Pons (tissue), 1 donor: ENCODE results near the gene PTGDS.

Experiments
- DNase-seq: peaks from one replicate; pipeline ENCODE4 v3.0.0-alpha.2; 2016; ENCODE audit warnings: low spot score

Gene PTGDS

DNA sequence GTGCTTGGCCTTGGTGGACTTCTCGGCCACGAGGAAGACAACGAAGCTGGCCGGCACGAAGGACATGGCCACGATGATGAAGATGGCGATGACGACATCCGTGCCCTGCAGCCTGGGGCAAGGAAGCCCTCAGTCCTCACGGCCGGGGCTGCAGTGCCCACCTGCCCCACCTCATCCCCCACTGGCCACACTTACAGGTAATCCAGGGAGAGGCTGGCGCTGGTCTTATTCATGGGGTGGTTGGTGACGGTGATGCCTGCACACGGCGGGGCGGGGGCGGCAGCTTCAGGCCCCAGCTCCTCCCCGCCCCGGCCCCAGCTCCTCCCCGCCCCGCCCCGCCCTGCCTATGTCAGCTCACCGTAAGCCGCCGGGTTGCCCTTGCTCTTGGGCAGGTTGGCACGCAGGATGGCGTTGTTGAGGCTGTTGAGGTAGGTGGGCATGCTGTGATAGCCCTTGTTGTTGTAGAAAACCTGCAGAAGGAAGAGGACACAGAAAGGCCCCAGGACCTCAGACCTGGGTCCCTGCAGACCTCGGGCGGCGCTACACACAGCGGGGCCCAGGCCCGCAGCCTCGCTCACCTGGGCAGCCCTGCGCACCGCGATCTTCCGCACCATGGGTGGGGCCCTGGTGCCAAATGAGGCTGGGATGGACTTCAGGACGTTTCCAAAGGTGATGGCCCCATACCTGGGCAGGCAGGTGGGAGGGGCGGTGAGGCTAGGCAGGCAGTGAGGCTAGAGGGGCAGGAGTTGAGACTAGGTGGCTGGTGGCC lies 34.8 kb downstream of the PTGDS start:
- DNase-seq, result no peak

DNA sequence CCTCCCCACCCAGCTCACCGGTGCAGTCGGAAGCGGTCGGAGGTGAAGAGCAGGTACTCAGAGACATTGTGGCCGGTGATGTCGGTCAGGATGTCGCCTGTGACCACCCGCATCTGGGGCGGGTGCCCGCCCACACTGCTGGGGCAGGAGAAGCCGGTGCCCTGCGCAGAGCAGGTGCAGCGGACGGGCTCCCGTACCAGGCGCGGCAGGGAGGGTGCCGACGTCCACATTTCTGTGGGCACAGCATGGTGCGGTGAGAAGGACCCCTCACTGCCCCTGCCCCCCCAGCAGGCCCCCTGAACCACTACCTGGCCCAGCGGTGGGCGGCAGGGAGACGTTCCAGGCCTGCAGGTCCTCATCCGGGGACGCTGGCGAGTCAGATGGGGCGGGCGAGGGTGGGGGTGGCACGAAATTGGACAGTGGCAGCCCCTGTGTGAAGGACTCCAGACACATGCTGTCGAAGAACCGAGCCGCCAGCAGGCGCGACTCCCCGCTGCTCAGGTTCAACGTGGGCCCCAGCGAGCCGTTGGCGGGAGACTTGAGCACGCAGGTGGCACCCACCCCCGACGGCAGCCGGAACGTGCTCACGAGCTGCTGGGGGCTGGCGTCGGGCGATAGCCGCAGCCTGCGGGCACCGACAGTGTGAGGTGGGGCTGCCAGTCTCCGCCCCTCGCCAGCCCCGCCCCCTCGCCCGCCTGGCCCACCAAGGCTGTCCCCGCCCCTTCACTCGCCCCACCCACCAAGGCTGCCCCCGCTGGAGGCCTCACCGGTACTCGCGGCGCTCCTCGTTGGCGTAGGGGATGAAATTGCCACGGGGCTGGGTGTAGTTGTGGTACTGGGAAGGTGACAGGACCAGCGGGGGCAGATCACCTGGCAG lies 35.6 kb downstream of the PTGDS start:
- DNase-seq, result no peak

- DNase-seq, result no peak
Measured at GRCh38 chr9:137013571-137013940, 36.3 kb downstream of the PTGDS start.

GRCh38 chr9:137014166-137014565 lies 36.9 kb downstream of the PTGDS start:
- no peak for DNase-seq

- DNase-seq, result no peak
Measured at GRCh38 chr9:137014776-137015539, 37.7 kb downstream of the PTGDS start.

DNA sequence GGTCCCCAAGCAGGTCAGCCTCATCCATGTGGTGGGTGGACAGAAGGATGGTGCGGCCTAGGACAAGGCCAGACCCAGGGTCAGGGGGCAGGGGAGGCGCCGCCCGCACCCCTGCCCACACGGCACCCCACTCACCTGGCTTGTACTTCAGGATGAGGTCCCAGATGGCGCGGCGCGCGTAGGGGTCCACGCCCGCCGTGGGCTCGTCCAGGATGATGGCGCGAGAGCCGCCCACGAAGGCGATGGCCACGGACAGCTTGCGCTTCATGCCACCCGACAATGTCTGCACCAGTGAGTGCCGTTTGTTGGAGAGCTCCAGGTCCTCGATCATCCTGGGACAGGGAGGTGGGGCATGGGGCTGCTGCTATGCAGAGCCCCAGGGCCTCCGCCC lies 38.2 kb downstream of the PTGDS start:
- DNase-seq, result no peak

GRCh38 chr9:137015976-137016375 lies 38.7 kb downstream of the PTGDS start:
- DNase-seq, result no peak

GRCh38 chr9:137016436-137016835 lies 39.1 kb downstream of the PTGDS start:
- DNase-seq, result no peak

GRCh38 chr9:137017071-137017470 lies 39.8 kb downstream of the PTGDS start:
- DNase-seq, result no peak

GRCh38 chr9:137017791-137018497 lies 40.6 kb downstream of the PTGDS start:
- DNase-seq, result no peak

DNA sequence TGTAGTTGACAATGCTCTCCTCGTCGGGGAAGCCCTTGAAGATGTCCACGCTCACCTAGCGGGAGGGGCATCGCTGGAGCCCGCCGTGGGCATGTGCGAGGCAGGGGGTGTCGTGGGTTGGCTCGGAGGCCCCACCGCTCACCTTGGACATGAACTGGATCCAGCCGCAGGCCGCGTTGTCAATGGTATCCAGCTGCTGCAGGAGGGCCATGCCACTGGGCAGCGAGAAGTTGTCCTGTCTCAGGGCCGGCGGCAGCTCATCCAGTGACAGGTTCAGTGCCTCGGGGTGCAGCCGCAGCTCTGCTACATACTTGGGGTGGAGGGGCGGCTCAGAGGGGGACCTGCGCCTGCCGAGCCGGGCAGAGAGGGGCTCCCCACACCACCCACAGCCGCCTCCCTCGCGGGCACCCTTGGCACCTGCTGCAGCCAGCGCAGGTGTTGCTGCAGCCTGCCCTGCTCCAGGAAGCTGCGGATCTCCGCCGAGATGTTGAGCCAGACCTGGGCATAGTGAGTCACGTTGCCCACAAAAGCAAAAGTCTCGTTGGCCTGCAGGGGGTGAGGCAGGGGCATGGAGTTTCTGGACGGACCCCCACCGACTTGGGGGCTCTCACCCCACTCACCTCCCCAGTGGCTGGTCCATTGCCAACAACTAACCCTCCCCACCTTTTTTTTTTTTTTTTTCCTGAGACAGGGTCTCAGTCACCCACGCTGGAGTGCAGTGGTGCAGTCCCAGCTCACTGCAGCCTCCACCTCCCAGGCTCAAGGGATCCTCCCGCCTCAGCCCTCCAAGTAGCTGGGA lies 41.7 kb downstream of the PTGDS start:
- no peak for DNase-seq

GRCh38 chr9:137019891-137020683 lies 42.8 kb downstream of the PTGDS start:
- no peak for DNase-seq

DNA sequence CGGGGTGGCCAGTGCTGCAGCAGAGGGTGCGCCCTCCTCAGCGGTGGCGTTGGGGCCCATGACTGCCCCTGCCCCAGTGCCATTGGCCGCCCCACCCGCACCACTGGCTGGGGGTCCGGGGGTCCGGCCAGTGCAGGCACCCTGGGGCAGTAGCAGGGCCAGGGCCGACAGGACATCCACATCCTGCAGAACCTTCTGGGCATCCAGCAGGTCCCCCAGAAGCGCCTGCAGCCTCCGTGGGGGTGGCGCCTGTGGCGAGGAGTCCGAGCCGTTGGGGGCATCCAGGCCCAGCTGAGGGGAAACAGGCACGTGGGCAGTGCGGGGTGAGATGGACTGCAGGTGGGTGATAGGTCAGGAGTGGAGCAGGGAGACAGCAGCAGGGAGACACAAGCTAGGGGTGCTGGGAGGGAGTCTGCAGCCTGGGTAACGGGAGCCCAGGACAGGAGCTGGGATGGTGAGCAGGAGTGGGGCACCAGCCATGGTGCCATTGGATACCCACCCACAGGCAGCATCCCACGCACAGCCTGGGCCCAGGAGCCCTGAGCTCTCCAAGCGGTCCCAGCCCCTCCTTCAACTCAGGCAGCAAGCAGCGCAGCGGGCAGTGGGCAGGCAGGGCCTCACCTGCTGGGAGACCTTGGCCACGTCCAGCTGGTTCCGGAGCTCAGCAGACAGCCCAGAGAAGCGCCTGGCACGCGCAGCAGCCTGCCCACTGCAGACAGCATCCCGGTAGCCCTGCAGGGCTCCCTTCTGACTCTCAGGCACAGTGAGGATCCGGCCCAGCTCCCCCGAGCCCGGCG lies 43.7 kb downstream of the PTGDS start:
- DNase-seq, result no peak

DNA sequence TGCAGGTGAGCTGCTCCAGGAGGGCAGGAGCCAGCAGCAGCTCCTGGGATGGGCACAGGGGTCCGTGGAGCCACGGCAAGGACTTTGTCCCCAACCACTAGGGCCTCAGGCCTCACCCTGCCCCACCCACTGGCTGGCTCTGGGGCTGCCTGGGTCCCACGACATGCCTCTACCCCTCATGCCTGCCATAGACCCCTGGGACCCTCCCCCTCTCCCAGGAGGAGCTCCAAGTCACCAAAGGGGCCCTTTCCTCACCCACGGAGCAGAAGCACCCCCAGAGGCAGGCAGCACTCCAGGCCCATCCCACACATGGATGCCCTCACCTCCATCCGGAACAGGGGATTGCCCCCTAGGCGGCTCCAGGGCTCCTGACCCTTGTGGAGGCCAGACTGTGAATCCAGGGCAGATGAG lies 44.3 kb downstream of the PTGDS start:
- DNase-seq, result no peak

GRCh38 chr9:137021979-137022661 lies 44.8 kb downstream of the PTGDS start:
- peak; percentile 95 for DNase-seq

GRCh38 chr9:137022662-137023008 lies 45.3 kb downstream of the PTGDS start:
- DNase-seq, result no peak

DNA sequence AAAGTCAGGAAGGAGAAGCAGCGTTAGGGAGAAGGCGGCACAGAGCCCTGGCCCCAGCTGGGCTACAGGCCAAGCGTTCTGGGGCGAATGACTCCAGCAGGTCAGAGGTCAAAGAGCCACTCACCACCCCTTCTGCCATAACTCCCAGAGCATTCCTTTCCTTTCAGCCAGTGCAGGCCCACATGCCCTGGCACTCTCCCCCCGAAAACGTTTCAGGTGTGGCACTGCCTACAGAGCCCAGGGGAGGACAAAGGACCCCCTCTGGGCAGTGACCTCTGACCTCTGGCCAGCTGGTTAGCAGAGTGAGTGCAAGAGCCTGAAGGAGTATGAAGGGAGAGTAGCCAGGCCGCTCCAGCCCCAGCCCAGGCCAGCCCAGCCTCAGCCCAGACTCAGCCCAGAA lies 45.9 kb downstream of the PTGDS start:
- peak; percentile 22 for DNase-seq

DNA sequence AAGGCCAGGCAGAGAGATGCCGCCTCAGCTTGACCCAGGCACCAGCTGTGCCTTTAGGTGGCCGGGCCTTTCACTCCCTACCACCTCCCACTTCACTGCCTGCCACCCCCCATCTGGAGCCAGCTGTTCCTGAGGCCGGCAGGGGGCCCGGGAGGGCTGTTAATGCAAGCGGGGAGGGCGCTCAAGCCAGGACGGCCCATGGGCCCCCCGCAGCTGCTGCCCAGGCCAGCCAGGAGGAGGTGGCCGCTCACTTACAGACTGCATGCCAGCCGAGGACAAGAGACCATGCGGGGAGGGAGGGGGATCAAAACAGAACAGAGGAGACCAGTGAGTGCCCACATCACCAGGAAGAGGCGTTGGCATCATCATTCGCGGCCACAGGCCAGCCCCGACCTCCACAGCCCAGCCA lies 46.3 kb downstream of the PTGDS start:
- DNase-seq, result peak; percentile 69

GRCh38 chr9:137025517-137025966 lies 48.2 kb downstream of the PTGDS start:
- DNase-seq, result peak; percentile 98
